HL-60 (cell line): Measurements from ENCODE around the gene RIN3.

Source experiments
- DNase-seq, 2 experiments: peaks; one replicate each; pipeline ENCODE4 v3.0.0-alpha.2; 2010 to 2020; ENCODE audit warnings: low read depth in 1 of 2, low spot score in 1 of 2
- H3K27ac ChIP-seq: fragments of 250-450 bp; sonication (Bioruptor Pico); replicated peaks from 2 replicates; pipeline ENCODE4 v1.5.1; 2020; ENCODE audit warnings: mild to moderate bottlenecking, moderate library complexity
- H3K27me3 ChIP-seq: fragments of 250-450 bp; sonication (Bioruptor Pico); 2 replicates; pipeline ENCODE4 v1.5.1; 2021; ENCODE audit warnings: mild to moderate bottlenecking, moderate library complexity; ENCODE audit not compliant: insufficient read depth, poor library complexity, severe bottlenecking
- H3K4me3 ChIP-seq: replicated peaks from 2 replicates; pipeline ENCODE4 v1.5.1; 2011; ENCODE audit warnings: mild to moderate bottlenecking, control low read depth, low read length; ENCODE audit not compliant: insufficient read depth
- GABPA ChIP-seq: IDR thresholded peaks from 2 replicates; pipeline ENCODE4 v1.6.1; 2012; ENCODE audit warnings: low read depth
- POLR2AphosphoS5 ChIP-seq: IDR thresholded peaks from 2 replicates; pipeline ENCODE4 v1.6.1; 2012; ENCODE audit warnings: low read depth
- REST ChIP-seq: IDR thresholded peaks from 2 replicates; pipeline ENCODE4 v1.6.1; 2012; ENCODE audit warnings: low read depth; ENCODE audit not compliant: insufficient replicate concordance
- SPI1 ChIP-seq: IDR thresholded peaks from 2 replicates; pipeline ENCODE4 v1.6.1; 2012; ENCODE audit warnings: low read depth, mild to moderate bottlenecking, borderline replicate concordance
- long read RNA-seq: library from polyadenylated mRNA; unstranded; transcript quantifications from one replicate; pipeline ENCODE4 v2.0.0, GENCODE V29; 2020
- TF ChIP-seq, protein P1 (sequence below): IDR thresholded peaks from one replicate; pipeline ENCODE4 v1.5.1; 2011; ENCODE audit warnings: low read length, control low read depth, inconsistent platforms; ENCODE audit not compliant: insufficient read depth

Gene RIN3
- long read RNA-seq, full-length matches to known transcripts = 1 of 280 reads
- long read RNA-seq, partial matches to known transcripts = 248 of 280 reads
- long read RNA-seq, other reads (novel, unspliced or antisense) = 31 of 280 reads

DNA sequence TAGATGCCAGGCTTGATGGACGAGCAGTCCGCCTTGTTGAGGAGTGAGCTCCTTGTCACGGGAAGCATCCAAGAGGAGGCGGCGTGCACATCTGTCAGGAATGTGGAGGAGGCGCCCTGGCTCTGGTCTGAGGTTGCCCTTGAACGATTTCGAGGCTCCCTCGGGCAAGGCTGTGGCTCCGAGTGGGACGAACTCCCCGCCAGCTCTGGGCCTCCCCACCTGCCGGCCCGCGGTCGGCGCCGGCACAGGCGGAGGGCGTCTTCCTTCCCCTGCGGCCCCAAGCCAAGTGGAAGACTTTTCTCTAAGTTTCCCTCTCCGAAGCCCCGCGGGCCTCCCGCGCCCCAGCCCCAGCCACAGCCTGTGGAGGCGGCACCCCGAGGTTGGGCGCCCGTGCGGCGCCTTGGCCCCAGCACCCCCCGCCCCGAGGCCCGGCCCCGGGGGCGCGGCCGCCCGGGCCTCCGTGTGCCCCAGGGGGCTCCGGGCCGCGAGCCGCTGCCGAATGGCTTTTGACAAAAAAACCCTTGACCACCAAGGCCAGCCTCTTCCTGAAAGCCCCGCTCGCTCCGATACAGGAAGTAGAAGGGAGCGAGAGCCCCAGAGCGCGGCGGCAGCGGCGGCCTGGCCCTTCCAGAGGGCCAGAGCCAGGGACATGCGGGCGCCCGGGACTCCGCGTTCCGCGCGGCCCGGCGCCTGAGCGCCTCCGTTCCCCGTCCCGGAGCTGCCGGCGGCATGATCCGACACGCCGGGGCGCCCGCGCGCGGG, at the start of gene RIN3:
TSS of gene RIN3 (plus strand) at position 578 of the 762 bp plus-strand sequence. CDS start at position 730, 152 bp downstream.
- Histone ChIP-seq H3K4me3 (peak within 1 kb of the TSS; percentile 53), H3K27me3 (no peaks in the 10 kb centered on the region), H3K27ac (peak within 1 kb of the TSS; percentile 98)
- peak; percentile 10 for TF ChIP-seq REST
- peak; percentile 70 for TF ChIP-seq POLR2AphosphoS5
- TF ChIP-seq SPI1 = no peak
- TF ChIP-seq, protein P1, sequence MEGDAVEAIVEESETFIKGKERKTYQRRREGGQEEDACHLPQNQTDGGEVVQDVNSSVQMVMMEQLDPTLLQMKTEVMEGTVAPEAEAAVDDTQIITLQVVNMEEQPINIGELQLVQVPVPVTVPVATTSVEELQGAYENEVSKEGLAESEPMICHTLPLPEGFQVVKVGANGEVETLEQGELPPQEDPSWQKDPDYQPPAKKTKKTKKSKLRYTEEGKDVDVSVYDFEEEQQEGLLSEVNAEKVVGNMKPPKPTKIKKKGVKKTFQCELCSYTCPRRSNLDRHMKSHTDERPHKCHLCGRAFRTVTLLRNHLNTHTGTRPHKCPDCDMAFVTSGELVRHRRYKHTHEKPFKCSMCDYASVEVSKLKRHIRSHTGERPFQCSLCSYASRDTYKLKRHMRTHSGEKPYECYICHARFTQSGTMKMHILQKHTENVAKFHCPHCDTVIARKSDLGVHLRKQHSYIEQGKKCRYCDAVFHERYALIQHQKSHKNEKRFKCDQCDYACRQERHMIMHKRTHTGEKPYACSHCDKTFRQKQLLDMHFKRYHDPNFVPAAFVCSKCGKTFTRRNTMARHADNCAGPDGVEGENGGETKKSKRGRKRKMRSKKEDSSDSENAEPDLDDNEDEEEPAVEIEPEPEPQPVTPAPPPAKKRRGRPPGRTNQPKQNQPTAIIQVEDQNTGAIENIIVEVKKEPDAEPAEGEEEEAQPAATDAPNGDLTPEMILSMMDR = no peak
- no peak for TF ChIP-seq GABPA
- peak in 1 of 2 experiments; percentile 63 for DNase-seq

DNA sequence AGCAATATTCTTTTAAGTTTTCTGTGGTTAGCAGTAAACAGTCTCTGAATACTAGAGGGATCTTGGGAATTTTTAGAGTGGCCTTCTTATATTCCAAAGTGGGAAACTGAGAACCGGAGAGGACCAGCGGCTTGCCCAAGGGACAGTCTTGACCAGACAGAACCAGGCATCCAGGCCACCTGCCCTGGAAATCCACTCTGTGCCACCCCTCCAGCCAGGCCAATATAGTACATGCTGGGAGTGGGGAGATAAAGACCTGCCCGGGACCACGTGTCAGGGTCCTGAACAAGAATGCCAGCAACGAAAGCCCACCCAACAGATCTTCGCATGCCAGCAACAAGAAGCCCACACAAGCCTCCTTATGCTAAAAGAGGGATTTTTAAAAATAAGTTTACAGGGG, 49.4 kb upstream of the RIN3 start:
- no peak overlapping the region for H3K4me3 ChIP-seq
- TF ChIP-seq SPI1 = no peak
- TF ChIP-seq REST = no peak
- TF ChIP-seq POLR2AphosphoS5 = no peak
- TF ChIP-seq, protein P1 = no peak
- no peak for TF ChIP-seq GABPA
- no peak for DNase-seq
- no peaks in the 10 kb centered on the region for H3K27me3 ChIP-seq
- no peak overlapping the region for H3K27ac ChIP-seq

GRCh38 chr14:92464716-92465115, 48.9 kb upstream of the RIN3 start:
- no peak for TF ChIP-seq REST
- TF ChIP-seq, protein P1 = no peak
- no peak for TF ChIP-seq SPI1
- TF ChIP-seq POLR2AphosphoS5 = no peak
- no peak for TF ChIP-seq GABPA
- DNase-seq = no peak
- H3K4me3 ChIP-seq = no peak overlapping the region
- no peaks in the 10 kb centered on the region for H3K27me3 ChIP-seq
- no peak overlapping the region for H3K27ac ChIP-seq
